SK-N-MC (cell line): Measurements from ENCODE around the gene CXorf49B.
"Not testable (repeated sequence)": the region's sequence is repeated elsewhere in the genome, so short reads cannot be mapped to it uniquely, and the experiment has no call there.

Source experiments
- DNase-seq: peaks from one replicate; pipeline ENCODE4 v3.0.0-alpha.2; 2011; ENCODE audit warnings: low read depth, low spot score
- H3K27ac ChIP-seq: fragments of 200-600 bp; sonication (generic); 2 replicates; pipeline ENCODE4 v1.5.1; 2016; ENCODE audit warnings: mixed run types
- H3K36me3 ChIP-seq: fragments of 200-600 bp; sonication (generic); 2 replicates; pipeline ENCODE4 v1.6.1; 2017; ENCODE audit warnings: antibody characterized with exemption, low read length, mixed read lengths; ENCODE audit not compliant: insufficient read depth
- H3K4me3 ChIP-seq: fragments of 200-600 bp; sonication (generic); 2 replicates; pipeline ENCODE4 v1.5.1; 2016
- H3K9ac ChIP-seq: fragments of 200-600 bp; sonication (generic); 2 replicates; pipeline ENCODE4 v1.8.0; 2017; ENCODE audit warnings: mixed run types, mixed read lengths; ENCODE audit not compliant: insufficient read length
- H3K9me3 ChIP-seq: fragments of 200-600 bp; sonication (generic); 2 replicates; pipeline ENCODE4 v1.6.1; 2017; ENCODE audit warnings: low read depth, mild to moderate bottlenecking, antibody characterized with exemption, low read length, moderate library complexity, mixed read lengths

CXorf49B gene

DNA sequence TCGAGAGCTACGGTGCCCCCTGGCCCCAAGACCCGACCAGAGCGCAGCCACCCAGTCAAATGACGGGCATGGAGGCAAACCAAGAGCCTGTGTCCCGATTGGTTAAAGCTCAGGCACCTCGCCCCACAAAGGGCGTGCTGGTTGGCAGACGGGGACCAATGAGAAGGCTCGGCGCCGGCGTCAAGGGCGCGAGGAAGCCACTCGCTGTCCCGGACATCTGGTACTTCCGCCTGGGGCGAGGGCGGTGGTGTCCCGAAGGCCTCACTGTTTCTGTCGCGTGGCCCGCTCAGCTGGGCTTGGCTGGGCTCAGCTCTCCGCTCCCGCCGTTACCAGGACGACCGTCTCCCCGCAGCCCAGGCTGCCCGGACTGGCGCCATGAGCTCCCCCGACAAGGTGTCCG lies at the start of gene CXorf49B:
Gene CXorf49B, plus strand, starts transcription at position 301 of the 400 bp plus-strand sequence. Its CDS starts 75 bp downstream, at position 376.
- not testable (repeated sequence) for H3K9me3 ChIP-seq, H3K27ac ChIP-seq, H3K4me3 ChIP-seq, H3K36me3 ChIP-seq, H3K9ac ChIP-seq, DNase-seq

GRCh38 chrX:71714064-71714463 lies 49.1 kb upstream of the CXorf49B start:
- H3K9ac ChIP-seq, H3K36me3 ChIP-seq, H3K9me3 ChIP-seq: not testable (repeated sequence)

DNA sequence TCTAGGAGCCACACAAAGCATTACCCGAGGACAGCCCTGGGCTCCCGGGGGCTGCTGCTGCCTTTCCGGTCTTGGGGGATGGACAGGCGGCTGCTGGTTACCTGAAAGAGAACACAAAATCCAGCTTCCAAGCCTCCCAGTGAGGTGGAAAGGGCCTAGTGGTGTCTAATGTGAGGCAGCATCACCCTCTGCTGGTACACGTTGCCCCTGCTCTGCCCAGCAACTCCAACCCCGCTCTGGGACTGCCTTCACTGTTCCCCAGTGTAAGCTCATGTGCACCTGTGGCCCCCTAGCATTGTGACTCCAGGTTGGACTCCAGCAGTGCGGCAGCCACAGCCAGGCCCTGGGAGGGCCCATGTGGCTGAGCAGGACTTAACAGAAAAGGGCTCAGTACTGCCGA lies 47.6 kb upstream of the CXorf49B start:
- DNase-seq, H3K9me3 ChIP-seq, H3K9ac ChIP-seq, H3K4me3 ChIP-seq, H3K36me3 ChIP-seq, H3K27ac ChIP-seq: not testable (repeated sequence)

More at GRCh38 chrX:71714064-71714463, 49.1 kb upstream of the CXorf49B start:
- not testable (repeated sequence) for H3K4me3 ChIP-seq, DNase-seq, H3K27ac ChIP-seq

DNA sequence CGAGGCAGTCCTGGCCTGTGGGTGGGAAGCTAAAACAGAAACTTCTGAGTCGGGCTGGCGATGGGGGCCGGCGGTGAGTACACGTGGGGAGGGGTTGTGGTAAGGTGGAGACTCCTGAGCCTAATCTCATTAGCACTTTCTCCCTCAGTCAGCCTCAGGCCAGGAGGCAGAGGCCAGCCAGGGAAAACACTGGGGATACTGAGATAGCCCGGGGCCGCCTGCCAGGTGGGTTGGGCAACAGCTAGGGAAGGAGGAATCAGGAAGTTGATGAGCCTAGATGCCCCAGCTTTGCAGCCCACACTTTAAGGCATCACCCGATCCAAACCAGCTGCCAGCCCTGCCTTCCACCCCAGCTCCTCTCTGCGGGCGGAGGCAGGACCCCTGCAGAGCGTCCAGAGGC lies 46.8 kb upstream of the CXorf49B start:
- not testable (repeated sequence) for H3K4me3 ChIP-seq, H3K9me3 ChIP-seq, H3K27ac ChIP-seq, H3K36me3 ChIP-seq, DNase-seq, H3K9ac ChIP-seq

- not testable (repeated sequence) for H3K4me3 ChIP-seq, H3K9ac ChIP-seq, H3K36me3 ChIP-seq, H3K27ac ChIP-seq, H3K9me3 ChIP-seq, DNase-seq
Measured at GRCh38 chrX:71718185-71718584, 45.0 kb upstream of the CXorf49B start, which contains the start of gene CXorf49. Gene CXorf49, minus strand, starts transcription at chrX:71718285. Its CDS starts 134 bp downstream, at chrX:71718151.

DNA sequence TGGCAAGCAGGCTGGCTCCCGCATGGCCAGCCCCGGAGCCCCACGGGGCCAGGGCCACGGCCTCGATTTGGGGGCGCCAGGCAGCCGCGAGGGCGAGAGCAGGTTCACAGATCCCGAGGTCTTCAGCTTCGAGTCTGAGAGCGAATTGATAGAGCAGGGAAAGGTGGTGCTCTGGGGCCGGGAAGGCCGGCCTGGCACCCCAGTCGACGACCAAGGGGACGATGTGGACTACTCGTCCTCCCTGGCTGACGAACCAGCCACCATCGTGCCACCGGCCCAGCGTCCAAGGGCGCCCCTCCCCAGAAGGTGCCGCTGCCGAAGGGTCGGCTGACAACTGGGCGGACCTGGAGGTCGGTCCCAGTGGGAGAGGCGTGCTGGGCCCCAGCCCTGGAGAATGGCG lies 44.0 kb upstream of the CXorf49B start:
- DNase-seq, H3K27ac ChIP-seq, H3K36me3 ChIP-seq, H3K9me3 ChIP-seq, H3K4me3 ChIP-seq, H3K9ac ChIP-seq: not testable (repeated sequence)

DNA sequence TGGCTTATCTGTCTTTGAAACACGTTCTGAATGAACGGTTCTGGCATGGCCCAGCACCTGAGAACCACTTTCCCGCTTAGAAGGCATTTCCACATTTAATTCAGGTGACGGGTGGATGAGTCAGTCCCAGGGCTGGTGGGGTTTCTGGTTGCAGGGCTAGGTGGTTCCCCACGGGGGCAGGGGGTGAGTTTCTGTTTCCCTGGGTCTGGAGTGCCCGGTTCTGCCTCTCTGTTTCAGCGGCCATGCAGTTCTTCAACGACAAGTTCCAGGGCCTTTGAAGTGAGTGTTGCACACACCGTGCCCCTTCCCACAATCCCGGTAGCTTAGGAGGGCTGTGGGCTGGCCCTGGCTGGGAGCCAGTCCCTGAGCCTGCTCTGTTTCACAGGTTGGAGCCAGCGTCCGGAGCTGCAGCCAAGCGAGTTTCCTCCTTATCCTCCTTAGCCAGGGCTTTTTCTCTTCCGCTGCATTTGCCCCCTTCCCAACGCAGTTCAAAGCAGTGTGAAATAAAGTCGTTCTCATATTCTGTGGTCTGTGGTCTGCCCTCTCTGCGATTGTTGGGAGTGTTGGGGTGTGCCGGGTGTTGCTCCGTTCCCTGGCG lies 42.8 kb upstream of the CXorf49B start:
- not testable (repeated sequence) for H3K4me3 ChIP-seq, H3K9ac ChIP-seq, DNase-seq, H3K36me3 ChIP-seq, H3K9me3 ChIP-seq, H3K27ac ChIP-seq

DNA sequence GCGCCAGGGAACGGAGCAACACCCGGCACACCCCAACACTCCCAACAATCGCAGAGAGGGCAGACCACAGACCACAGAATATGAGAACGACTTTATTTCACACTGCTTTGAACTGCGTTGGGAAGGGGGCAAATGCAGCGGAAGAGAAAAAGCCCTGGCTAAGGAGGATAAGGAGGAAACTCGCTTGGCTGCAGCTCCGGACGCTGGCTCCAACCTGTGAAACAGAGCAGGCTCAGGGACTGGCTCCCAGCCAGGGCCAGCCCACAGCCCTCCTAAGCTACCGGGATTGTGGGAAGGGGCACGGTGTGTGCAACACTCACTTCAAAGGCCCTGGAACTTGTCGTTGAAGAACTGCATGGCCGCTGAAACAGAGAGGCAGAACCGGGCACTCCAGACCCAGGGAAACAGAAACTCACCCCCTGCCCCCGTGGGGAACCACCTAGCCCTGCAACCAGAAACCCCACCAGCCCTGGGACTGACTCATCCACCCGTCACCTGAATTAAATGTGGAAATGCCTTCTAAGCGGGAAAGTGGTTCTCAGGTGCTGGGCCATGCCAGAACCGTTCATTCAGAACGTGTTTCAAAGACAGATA lies 2.4 kb upstream of the CXorf49B start:
- H3K9me3 ChIP-seq, H3K9ac ChIP-seq, H3K4me3 ChIP-seq, H3K27ac ChIP-seq, DNase-seq, H3K36me3 ChIP-seq: not testable (repeated sequence)

DNA sequence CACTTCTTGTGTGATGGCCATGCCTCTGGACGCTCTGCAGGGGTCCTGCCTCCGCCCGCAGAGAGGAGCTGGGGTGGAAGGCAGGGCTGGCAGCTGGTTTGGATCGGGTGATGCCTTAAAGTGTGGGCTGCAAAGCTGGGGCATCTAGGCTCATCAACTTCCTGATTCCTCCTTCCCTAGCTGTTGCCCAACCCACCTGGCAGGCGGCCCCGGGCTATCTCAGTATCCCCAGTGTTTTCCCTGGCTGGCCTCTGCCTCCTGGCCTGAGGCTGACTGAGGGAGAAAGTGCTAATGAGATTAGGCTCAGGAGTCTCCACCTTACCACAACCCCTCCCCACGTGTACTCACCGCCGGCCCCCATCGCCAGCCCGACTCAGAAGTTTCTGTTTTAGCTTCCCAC lies 1.7 kb downstream of the CXorf49B start:
- DNase-seq, H3K36me3 ChIP-seq, H3K27ac ChIP-seq, H3K9ac ChIP-seq, H3K9me3 ChIP-seq, H3K4me3 ChIP-seq: not testable (repeated sequence)

GRCh38 chrX:71765613-71766012 lies 2.5 kb downstream of the CXorf49B start:
- H3K9me3 ChIP-seq, DNase-seq: not testable (repeated sequence)

DNA sequence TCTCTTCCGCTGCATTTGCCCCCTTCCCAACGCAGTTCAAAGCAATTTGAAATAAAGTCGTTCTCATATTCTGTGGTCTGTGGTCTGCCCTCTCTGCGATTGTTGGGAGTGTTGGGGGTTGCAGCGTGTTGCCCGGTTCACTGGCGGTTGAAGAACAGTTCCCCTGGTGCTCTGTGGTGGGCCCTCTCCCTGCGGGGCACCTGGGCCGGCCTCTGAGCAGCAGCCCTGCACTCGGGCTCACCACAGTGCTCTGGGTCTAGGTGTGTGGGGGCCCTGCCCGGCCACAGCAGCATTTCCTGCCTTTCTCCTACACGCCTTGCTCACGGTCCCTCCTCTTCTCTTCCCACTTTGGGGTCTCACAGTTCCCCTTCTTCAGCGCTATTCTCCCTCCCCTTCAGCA lies 4.0 kb downstream of the CXorf49B start:
- not testable (repeated sequence) for H3K9me3 ChIP-seq, H3K9ac ChIP-seq, H3K27ac ChIP-seq, H3K36me3 ChIP-seq, H3K4me3 ChIP-seq, DNase-seq

More at GRCh38 chrX:71765613-71766012, 2.5 kb downstream of the CXorf49B start:
- H3K4me3 ChIP-seq, H3K36me3 ChIP-seq, H3K27ac ChIP-seq, H3K9ac ChIP-seq: not testable (repeated sequence)

- H3K9ac ChIP-seq, H3K4me3 ChIP-seq, H3K27ac ChIP-seq, H3K9me3 ChIP-seq, H3K36me3 ChIP-seq, DNase-seq: not testable (repeated sequence)
Measured at GRCh38 chrX:71778322-71778721, 15.2 kb downstream of the CXorf49B start.

GRCh38 chrX:71782225-71782949 lies 19.2 kb downstream of the CXorf49B start:
- not testable (repeated sequence) for H3K27ac ChIP-seq, H3K9me3 ChIP-seq, H3K36me3 ChIP-seq, H3K4me3 ChIP-seq, DNase-seq, H3K9ac ChIP-seq

DNA sequence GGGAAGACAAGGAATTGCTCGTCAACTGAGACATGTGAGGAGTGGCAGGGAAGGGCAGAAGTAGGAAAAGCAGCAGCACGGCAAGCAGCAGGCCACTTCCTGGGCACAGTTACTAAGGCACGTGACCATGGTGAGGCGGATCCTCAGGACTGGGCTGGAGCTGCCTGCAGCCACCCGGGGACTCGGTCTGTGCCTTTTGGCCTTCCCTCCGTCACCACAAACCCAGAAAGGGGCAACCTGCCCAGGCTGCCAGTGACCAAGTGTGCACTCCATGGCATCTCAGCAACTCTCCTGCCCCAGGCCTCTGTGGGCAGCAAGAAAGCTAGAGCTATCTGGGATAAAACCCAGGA lies 19.8 kb downstream of the CXorf49B start:
- H3K9me3 ChIP-seq, H3K27ac ChIP-seq, H3K36me3 ChIP-seq, DNase-seq, H3K9ac ChIP-seq, H3K4me3 ChIP-seq: not testable (repeated sequence)
